Transverse colon (tissue), 4 donors: Measurements from ENCODE around the gene IRX3.

Source experiments
- EP300 ChIP-seq: sonication (generic); formaldehyde crosslinking; IDR thresholded peaks from one replicate; pipeline ENCODE4 v1.6.1; 2017; ENCODE audit warnings: antibody characterized with exemption, low read depth
- POLR2A ChIP-seq: fragments of 450-650 bp; IDR thresholded peaks from one replicate; pipeline ENCODE4 v1.6.1; 2016; ENCODE audit warnings: antibody characterized with exemption, mild to moderate bottlenecking, moderate library complexity
- POLR2AphosphoS5 ChIP-seq, 3 donors: sonication (generic); formaldehyde crosslinking; IDR thresholded peaks; one replicate each; pipeline ENCODE4 v1.6.1; 2016; ENCODE audit warnings: antibody characterized with exemption in 3 of 3
- TF ChIP-seq, protein P1 (sequence below), 5 experiments: fragments of 200-600 bp in 3 of 5; fragments of 450-650 bp in 2 of 5; sonication (generic) in 3 of 5; IDR thresholded peaks; 1 replicate in 2 of 5; 2 replicates in 3 of 5; pipeline ENCODE4 v1.5.1; 2016 to 2017; ENCODE audit warnings: antibody characterized with exemption in 5 of 5, inconsistent platforms in 3 of 5, mild to moderate bottlenecking in 2 of 5, moderate library complexity in 1 of 5

DNA sequence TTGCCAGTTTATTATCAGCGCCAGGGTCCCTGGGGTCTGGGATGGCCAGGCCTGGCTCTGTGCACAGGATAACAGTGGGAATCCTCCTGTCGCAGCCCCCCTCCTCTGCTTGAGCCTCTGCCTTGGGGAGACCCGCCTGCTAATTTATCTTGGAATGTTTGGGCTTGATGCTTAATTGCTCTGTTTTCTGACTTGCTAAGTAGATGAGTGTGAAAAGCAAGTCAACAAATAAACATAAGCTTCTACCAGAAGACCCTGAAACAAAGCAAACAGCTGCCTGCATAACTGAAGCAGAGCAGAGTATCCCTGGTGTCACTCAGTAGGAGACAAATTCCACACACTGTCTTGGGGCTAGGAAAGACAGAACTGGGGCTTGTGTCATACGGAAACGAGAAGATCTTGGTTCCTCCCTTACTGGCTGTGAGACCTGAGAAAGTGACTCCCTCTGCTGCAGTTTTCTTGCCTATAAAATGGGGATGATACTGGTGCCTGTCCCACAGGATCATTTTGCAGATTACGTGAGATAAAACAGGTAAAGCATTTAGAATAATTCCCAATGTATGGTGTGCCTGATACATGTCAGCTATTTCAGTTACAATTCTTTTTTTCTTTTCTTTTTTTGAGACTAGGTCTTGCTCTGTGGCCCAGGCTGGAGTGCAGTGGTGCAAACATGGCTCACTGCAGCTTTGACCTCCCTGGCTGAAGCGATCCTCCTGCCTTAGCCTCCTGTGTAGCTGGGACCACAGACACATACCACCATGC, 44.8 kb upstream of the IRX3 start:
- TF ChIP-seq, protein P1, sequence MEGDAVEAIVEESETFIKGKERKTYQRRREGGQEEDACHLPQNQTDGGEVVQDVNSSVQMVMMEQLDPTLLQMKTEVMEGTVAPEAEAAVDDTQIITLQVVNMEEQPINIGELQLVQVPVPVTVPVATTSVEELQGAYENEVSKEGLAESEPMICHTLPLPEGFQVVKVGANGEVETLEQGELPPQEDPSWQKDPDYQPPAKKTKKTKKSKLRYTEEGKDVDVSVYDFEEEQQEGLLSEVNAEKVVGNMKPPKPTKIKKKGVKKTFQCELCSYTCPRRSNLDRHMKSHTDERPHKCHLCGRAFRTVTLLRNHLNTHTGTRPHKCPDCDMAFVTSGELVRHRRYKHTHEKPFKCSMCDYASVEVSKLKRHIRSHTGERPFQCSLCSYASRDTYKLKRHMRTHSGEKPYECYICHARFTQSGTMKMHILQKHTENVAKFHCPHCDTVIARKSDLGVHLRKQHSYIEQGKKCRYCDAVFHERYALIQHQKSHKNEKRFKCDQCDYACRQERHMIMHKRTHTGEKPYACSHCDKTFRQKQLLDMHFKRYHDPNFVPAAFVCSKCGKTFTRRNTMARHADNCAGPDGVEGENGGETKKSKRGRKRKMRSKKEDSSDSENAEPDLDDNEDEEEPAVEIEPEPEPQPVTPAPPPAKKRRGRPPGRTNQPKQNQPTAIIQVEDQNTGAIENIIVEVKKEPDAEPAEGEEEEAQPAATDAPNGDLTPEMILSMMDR (IDR thresholded peaks at IDR 0.05): no peak
- TF ChIP-seq POLR2AphosphoS5 (IDR thresholded peaks at IDR 0.05): no peak
- no peak for TF ChIP-seq POLR2A
- no peak for TF ChIP-seq EP300
